GM06990 (cell line): ENCODE data around the gene SIX1.

Experiments used
- DNase-seq: peaks from one replicate; pipeline ENCODE4 v3.0.0-alpha.2; 2011; ENCODE audit not compliant: insufficient read length; ENCODE audit errors: extremely low read depth
- H3K27me3 ChIP-seq: replicated peaks from 2 replicates; pipeline ENCODE4 v1.6.0; 2011; ENCODE audit warnings: low read length; ENCODE audit not compliant: control insufficient read depth, insufficient read depth
- H3K36me3 ChIP-seq: 2 replicates; pipeline ENCODE4 v1.5.1; 2011; ENCODE audit warnings: low read length; ENCODE audit not compliant: control insufficient read depth, insufficient read depth
- H3K4me3 ChIP-seq: replicated peaks from 2 replicates; pipeline ENCODE4 v1.5.1; 2011; ENCODE audit warnings: low read depth, mild to moderate bottlenecking, control low read depth, low read length
- CTCF ChIP-seq: IDR thresholded peaks from 2 replicates; pipeline ENCODE4 v1.5.1; 2011; ENCODE audit warnings: low read length, control low read depth, mild to moderate bottlenecking, inconsistent platforms; ENCODE audit not compliant: insufficient read depth, poor library complexity, severe bottlenecking

SIX1 gene

DNA sequence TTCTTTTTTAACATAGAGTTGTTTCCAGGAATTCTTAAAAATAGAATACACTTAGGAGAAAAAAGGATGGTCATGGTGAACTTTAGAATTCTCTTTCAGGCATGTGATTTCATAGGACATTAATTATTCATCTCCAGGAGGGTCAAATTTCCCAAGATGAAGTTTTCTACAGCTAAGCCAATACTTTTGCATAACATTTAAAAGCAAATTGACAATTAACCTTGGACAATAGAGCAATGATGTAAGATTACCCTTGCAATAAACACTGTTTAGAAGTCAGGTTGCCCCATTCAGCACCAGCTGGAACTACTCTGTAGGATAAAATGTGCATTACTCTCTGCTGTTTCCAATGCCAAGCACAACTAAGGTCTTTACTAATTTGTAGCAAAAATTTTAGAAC is 49.5 kb downstream of the SIX1 start:
- DNase-seq = no peak

GRCh38 chr14:60596139-60596538 is 53.1 kb downstream of the SIX1 start:
- DNase-seq = no peak
- H3K27me3 ChIP-seq = no peaks in the 10 kb centered on the region; the same call in 1 of the 2 replicates

More for the DNA sequence above, 49.5 kb downstream of the SIX1 start:
- no peaks in the 10 kb centered on the region for H3K27me3 ChIP-seq
- H3K36me3 ChIP-seq = no peaks in the 10 kb centered on the region
- H3K4me3 ChIP-seq = no peak overlapping the region
- no peak for TF ChIP-seq CTCF

DNA sequence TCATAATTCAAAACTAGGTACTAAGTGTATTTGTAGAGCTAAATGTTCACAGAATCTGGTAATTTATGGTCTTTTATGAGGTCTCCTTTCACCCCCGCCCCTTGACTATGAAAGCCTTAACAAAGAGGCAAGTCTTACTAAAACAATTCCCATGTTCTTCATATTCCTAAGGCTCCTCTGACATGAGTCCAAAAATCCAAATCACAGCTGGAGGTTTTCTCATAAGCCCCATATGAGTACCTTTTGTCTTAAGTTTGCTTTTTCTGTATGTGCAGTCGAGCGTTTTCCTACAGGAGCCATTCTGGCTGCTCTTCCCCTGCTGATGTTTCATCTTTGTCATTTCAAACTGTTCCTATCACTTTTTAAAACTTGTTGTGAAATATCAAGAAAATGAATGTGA is 55.2 kb downstream of the SIX1 start:
- H3K27me3 ChIP-seq = no peaks in the 10 kb centered on the region; the same call in 1 of the 2 replicates
- DNase-seq = no peak
- H3K4me3 ChIP-seq = no peak overlapping the region
- TF ChIP-seq CTCF = no peak
- H3K36me3 ChIP-seq = no peaks in the 10 kb centered on the region

More at GRCh38 chr14:60596139-60596538, 53.1 kb downstream of the SIX1 start:
- no peak for TF ChIP-seq CTCF
- no peaks in the 10 kb centered on the region for H3K36me3 ChIP-seq
- H3K4me3 ChIP-seq = no peak overlapping the region
